Astrocyte of the cerebellum (primary cell): ENCODE data around the gene GLA.

Experiments
- DNase-seq: peaks from one replicate; pipeline ENCODE4 v3.0.0-alpha.2; 2011; ENCODE audit warnings: low read depth
- H3K4me3 ChIP-seq: 2 replicates; pipeline ENCODE4 v1.5.1; 2011; ENCODE audit warnings: mild to moderate bottlenecking, low read depth, low read length, moderate library complexity
- CTCF ChIP-seq: IDR thresholded peaks from 2 replicates; pipeline ENCODE4 v1.5.1; 2012; ENCODE audit warnings: low read length, low read depth, moderate library complexity, mild to moderate bottlenecking; ENCODE audit errors: missing control alignments
- in situ Hi-C: cut with HindIII; loops from 2 replicates; pipeline ENCODE4 v1.10.0; 2017; ENCODE audit warnings: low sequenced_read_pairs

Gene GLA

DNA sequence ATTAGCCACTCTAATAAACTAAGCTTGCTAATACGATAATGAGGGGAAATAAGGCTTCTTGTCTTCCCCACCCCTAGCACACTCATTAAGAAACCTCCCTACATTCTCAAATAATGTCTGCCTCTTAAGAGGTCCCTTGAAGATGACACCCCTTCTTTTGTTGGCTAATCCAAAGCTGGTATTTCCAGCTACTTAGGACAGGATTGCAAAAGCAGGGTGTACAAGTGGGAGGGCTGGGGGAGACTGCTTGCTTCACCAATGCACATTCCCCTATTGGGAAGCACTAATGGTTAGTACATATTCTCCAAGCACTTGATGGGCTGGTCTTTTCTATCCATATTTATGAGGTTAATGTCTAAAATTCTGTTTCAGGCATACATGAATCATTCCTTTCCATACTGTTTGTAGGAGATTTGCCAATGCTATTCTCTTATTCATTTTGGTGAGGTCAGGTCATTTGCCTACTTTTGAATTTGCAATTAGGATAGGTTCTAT, 42.4 kb downstream of the GLA start:
- in situ Hi-C loops, result no loop called here
- no peak overlapping the region for H3K4me3 ChIP-seq
- no peak for TF ChIP-seq CTCF
- DNase-seq, result no peak

- H3K4me3 ChIP-seq, result no peak overlapping the region
- in situ Hi-C loops, result no loop called here
- TF ChIP-seq CTCF, result no peak
- DNase-seq, result no peak
Measured at GRCh38 chrX:101362757-101363156, 45.0 kb downstream of the GLA start.

DNA sequence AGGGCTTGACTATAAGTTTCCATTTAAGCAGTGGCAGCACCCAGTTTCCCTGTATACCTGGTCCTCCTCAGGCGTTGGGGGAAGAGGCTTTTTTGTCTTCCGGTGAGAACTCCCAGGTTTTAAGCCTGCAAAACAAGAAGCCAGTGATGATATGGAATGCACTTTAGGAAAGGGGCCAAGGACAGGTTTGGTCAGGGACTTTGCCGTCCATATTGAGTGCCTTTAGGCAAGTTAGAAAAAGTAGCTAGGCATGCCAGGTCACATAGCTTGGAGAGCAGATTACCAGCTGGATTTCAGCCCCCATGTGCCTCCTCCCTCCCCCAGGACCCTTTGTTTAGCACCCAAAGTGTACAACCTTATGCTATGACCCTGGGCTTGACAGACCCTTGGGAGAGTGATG, 45.6 kb downstream of the GLA start:
- TF ChIP-seq CTCF, result no peak
- in situ Hi-C loops, result no loop called here
- DNase-seq, result no peak
- H3K4me3 ChIP-seq, result no peak overlapping the region

DNA sequence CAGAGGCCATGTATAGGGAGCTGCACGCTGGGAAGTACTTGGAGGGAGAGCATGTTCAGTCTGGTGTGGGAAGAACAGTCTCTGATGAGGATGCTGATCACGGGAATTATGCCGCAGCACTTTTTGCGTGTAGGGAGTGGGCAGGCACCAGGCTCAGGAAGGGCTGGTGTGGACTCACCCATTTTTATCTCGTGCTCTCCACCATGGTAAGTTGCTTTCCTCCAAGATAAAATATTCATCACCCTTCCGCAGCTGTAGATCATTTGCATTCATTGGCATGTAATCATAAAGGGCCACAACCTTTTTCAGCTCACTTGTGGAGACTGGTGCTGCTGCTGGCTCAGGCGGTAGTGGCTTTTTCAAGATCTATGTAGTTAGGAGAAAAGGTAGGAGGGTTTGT, 47.3 kb downstream of the GLA start:
- TF ChIP-seq CTCF, result no peak
- H3K4me3 ChIP-seq, result no peak overlapping the region
- in situ Hi-C loops, result no loop called here
- no peak for DNase-seq

- no peak overlapping the region for H3K4me3 ChIP-seq
- TF ChIP-seq CTCF, result no peak
- DNase-seq, result no peak
- in situ Hi-C loops, result no loop called here
Measured at GRCh38 chrX:101359966-101360365, 47.8 kb downstream of the GLA start.

GRCh38 chrX:101357166-101357795, 50.4 kb downstream of the GLA start:
- in situ Hi-C loops, result no loop called here
- DNase-seq, result no peak
- H3K4me3 ChIP-seq, result no peak overlapping the region
- peak; percentile 41 for TF ChIP-seq CTCF
